Body of pancreas (tissue), 4 donors: ENCODE data around the gene ATOH1.

Source experiments
- CTCF ChIP-seq, 7 experiments: fragments of 450-650 bp in 4 of 7; fragments of 200-600 bp in 3 of 7; sonication (generic) in 3 of 7; IDR thresholded peaks; one replicate each; pipeline ENCODE4 v1.5.1; 2016 to 2019; ENCODE audit warnings: antibody characterized with exemption in 7 of 7
- POLR2A ChIP-seq, 3 donors: fragments of 450-650 bp; IDR thresholded peaks; one replicate each; pipeline ENCODE4 v1.6.1; 2016; ENCODE audit warnings: antibody characterized with exemption in 3 of 3, mild to moderate bottlenecking in 2 of 3

GRCh38 chr4:93852680-93853079 lies 24.1 kb downstream of the ATOH1 start:
- TF ChIP-seq CTCF (IDR thresholded peaks at IDR 0.05): no peak
- no peak for TF ChIP-seq POLR2A (IDR thresholded peaks at IDR 0.05)
